ENCODE measurements around the gene SIGLEC15. TPM values are rescaled to one million over a fixed set of nuclear protein-coding genes. Genes with fewer than 3 reads are reported as not detected.
"Not testable (repeated sequence)": the region's sequence is repeated elsewhere in the genome, so short reads cannot be mapped to it uniquely, and the experiment has no call there.

Gene SIGLEC15
- total RNA-seq, 1 donor: 0.43 TPM

GRCh38 chr18:45820106-45820745 is 5.2 kb upstream of the SIGLEC15 start:
- TF ChIP-seq CTCF (IDR thresholded peaks at IDR 0.05; ENCODE audit: insufficient read depth, low read depth, low read length): no peak
- no peak overlapping the region for H3K4me3 ChIP-seq (ENCODE audit: low read depth, low read length)
- no peak for DNase-seq (ENCODE audit: low read depth)

- no peak for TF ChIP-seq CTCF (IDR thresholded peaks at IDR 0.05; ENCODE audit: insufficient read depth, low read depth, low read length)
- peak; percentile 46 for DNase-seq (ENCODE audit: low read depth)
- H3K4me3 ChIP-seq (ENCODE audit: low read depth, low read length): no peak overlapping the region
Observed at GRCh38 chr18:45821026-45821425, 4.4 kb upstream of the SIGLEC15 start.

- no peak for TF ChIP-seq CTCF (IDR thresholded peaks at IDR 0.05; ENCODE audit: insufficient read depth, low read depth, low read length)
- no peak overlapping the region for H3K4me3 ChIP-seq (ENCODE audit: low read depth, low read length)
- no peak for DNase-seq (ENCODE audit: low read depth)
Observed at GRCh38 chr18:45821711-45822110, 3.8 kb upstream of the SIGLEC15 start.

- DNase-seq (ENCODE audit: low read depth): no peak
Observed at GRCh38 chr18:45826084-45826483, 609 bp downstream of the SIGLEC15 start.

GRCh38 chr18:45826716-45827115 is 1.2 kb downstream of the SIGLEC15 start:
- not testable (repeated sequence) for H3K4me3 ChIP-seq (ENCODE audit: low read depth, low read length); DNase-seq (ENCODE audit: low read depth)

More at GRCh38 chr18:45826084-45826483, 609 bp downstream of the SIGLEC15 start:
- no peak for TF ChIP-seq CTCF (IDR thresholded peaks at IDR 0.05; ENCODE audit: insufficient read depth, low read depth, low read length)
- no peak overlapping the region for H3K4me3 ChIP-seq (ENCODE audit: low read depth, low read length)

GRCh38 chr18:45828917-45829811 is 3.7 kb downstream of the SIGLEC15 start:
- no peak overlapping the region for H3K4me3 ChIP-seq (ENCODE audit: low read depth, low read length)
- no peak for TF ChIP-seq CTCF (IDR thresholded peaks at IDR 0.05; ENCODE audit: insufficient read depth, low read depth, low read length)
- DNase-seq (ENCODE audit: low read depth): peak; percentile 42

- DNase-seq (ENCODE audit: low read depth): no peak
- no peak overlapping the region for H3K4me3 ChIP-seq (ENCODE audit: low read depth, low read length)
- no peak for TF ChIP-seq CTCF (IDR thresholded peaks at IDR 0.05; ENCODE audit: insufficient read depth, low read depth, low read length)
Observed at GRCh38 chr18:45829855-45830254, 4.4 kb downstream of the SIGLEC15 start.
